ENCODE results near the gene PTCRA.

DNA sequence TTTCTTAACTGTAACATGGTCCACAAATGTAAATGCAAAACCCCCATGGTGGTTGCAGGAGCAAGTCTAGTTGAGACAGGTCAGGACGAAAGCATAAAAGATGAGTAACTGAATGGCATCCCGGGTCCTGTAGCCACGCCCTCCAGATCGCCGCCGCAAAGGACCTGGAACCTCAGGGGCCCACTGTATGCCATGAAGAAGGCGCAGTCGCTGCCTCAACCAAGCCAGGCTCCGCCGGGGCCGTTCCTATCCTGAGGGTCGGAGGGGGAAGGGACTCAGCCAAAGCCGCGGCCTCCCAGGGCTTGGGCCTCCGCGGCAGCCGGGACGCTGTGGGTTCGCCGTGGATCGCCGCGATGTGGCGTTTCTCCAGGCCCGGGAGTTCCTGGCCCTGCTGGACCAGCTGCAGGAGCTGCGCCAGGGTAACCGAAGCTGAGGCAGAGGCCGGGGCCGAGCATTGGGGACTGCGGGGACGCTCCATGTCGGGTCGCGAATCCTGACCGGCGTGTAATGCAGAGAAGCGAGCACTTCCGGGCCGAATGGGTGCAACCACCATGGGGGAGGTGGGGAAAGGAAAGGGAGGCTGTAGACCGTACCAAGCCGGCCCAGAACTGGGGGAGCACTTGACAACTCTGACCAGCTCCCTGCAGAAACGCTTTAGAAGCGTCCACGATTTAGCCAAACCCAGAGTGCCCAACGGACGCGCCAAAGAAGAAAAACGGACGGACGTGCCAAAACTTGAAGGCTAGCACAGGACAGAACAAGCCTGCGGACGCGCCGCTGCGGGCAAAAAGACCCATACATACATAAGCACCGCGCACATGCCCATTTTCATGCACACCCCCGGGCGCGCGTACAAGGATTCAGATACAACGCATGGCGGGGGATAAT, 25.3 kb upstream of the PTCRA start:
- no peak for TF ChIP-seq EZH2phosphoT487 (IDR thresholded peaks at IDR 0.05; ENCODE audit: insufficient read depth, low read depth)
- TF ChIP-seq EZH2 (IDR thresholded peaks at IDR 0.05; ENCODE audit: insufficient read depth, poor library complexity, severe bottlenecking), result no peak

Data from GM23248 (cell line).